OCI-LY7 (cell line): ENCODE measurements around the gene ELP1. TPM values are rescaled to one million over a fixed set of nuclear protein-coding genes. Genes with fewer than 3 reads are reported as not detected.

Experiments used
- BruUV-seq: library from RNA; stranded (reverse); fragments of 400-500 nt; replicated peaks from 2 replicates; lab custom pipeline; 2021; lab: Mats Ljungman, UMichigan
- CTCF ChIA-PET: fragments of 300-600 bp; sonication (Branson Sonifier 250); formaldehyde crosslinking; loops from one replicate; lab custom pipeline; 2022; ENCODE audit warnings: antibody characterized with exemption; ENCODE audit not compliant: unreplicated experiment; lab: Charles Lee
- POLR2A ChIA-PET: fragments of 300-600 bp; sonication (Branson Sonifier 250); formaldehyde crosslinking; loops from one replicate; lab custom pipeline; 2022; ENCODE audit warnings: antibody characterized with exemption; lab: Charles Lee
- DNase-seq: peaks from one replicate; pipeline ENCODE4 v3.0.0-alpha.2; 2015; ENCODE audit warnings: low spot score
- H2AFZ ChIP-seq: fragments of 200-600 bp; sonication (generic), shearing (Covaris generic); 2 replicates; pipeline ENCODE4 v1.6.1; 2014; ENCODE audit warnings: mild to moderate bottlenecking, antibody characterized with exemption, low read length, moderate library complexity
- H3K27ac ChIP-seq: fragments of 200-600 bp; sonication (generic); 2 replicates; pipeline ENCODE4 v1.5.1; 2014; ENCODE audit warnings: mixed run types, low read depth, mild to moderate bottlenecking, moderate library complexity, low read length, inconsistent platforms; ENCODE audit not compliant: poor library complexity, severe bottlenecking
- H3K36me3 ChIP-seq: fragments of 200-600 bp; sonication (generic); 2 replicates; pipeline ENCODE4 v1.6.1; 2014; ENCODE audit warnings: mild to moderate bottlenecking, antibody characterized with exemption, low read length, moderate library complexity, mixed read lengths; ENCODE audit not compliant: insufficient read depth
- H3K4me1 ChIP-seq: fragments of 200-600 bp; sonication (generic); 2 replicates; pipeline ENCODE4 v1.5.1; 2014; ENCODE audit warnings: mild to moderate bottlenecking, low read length; ENCODE audit not compliant: insufficient read depth, poor library complexity, severe bottlenecking
- H3K4me2 ChIP-seq: fragments of 200-600 bp; sonication (generic); 2 replicates; pipeline ENCODE4 v1.6.1; 2014; ENCODE audit warnings: mild to moderate bottlenecking, low read length
- H3K4me3 ChIP-seq: fragments of 200-600 bp; sonication (generic); 2 replicates; pipeline ENCODE4 v1.5.1; 2014; ENCODE audit warnings: mild to moderate bottlenecking, low read depth, low read length; ENCODE audit not compliant: poor library complexity, severe bottlenecking
- H3K79me2 ChIP-seq: fragments of 200-600 bp; sonication (generic); 2 replicates; pipeline ENCODE4 v1.6.1; 2016; ENCODE audit warnings: low read depth, mild to moderate bottlenecking, low read length, moderate library complexity, mixed read lengths; ENCODE audit not compliant: insufficient read depth
- H3K9me2 ChIP-seq: fragments of 200-600 bp; sonication (generic); 2 replicates; pipeline ENCODE4 v1.6.1; 2016; ENCODE audit warnings: mild to moderate bottlenecking, low read length, mixed read lengths; ENCODE audit not compliant: insufficient read depth
- H3K9me3 ChIP-seq: fragments of 200-600 bp; sonication (generic); 2 replicates; pipeline ENCODE4 v1.6.1; 2014; ENCODE audit warnings: mild to moderate bottlenecking, mixed run types, low read length, mixed read lengths
- H4K20me1 ChIP-seq: fragments of 200-600 bp; sonication (generic); 2 replicates; pipeline ENCODE4 v1.6.1; 2014; ENCODE audit warnings: mild to moderate bottlenecking, antibody characterized with exemption, low read length, moderate library complexity, mixed read lengths; ENCODE audit not compliant: insufficient read depth
- CTCF ChIP-seq: fragments of 200-600 bp; sonication (generic); conservative IDR thresholded peaks from 2 replicates; pipeline ENCODE4 v1.5.1; 2014; ENCODE audit warnings: mild to moderate bottlenecking, antibody characterized with exemption, low read length, moderate library complexity, mixed read lengths
- EZH2phosphoT487 ChIP-seq: fragments of 200-600 bp; sonication (generic); IDR thresholded peaks from 2 replicates; pipeline ENCODE4 v1.6.1; 2018; ENCODE audit warnings: low read depth, borderline replicate concordance, mild to moderate bottlenecking, mixed run types, antibody characterized with exemption, low read length, moderate library complexity, mixed read lengths
- intact Hi-C: fragments of 100-400 bp; cut with micrococcal nuclease; formaldehyde crosslinking; loops from one replicate; pipeline ENCODE4 v1.10.0; 2022; ENCODE audit not compliant: unreplicated experiment
- total RNA-seq, 2 experiments: library from RNA; depleted of rRNA in 1 of 2; stranded (reverse); fragments of >200 nt in 1 of 2; shearing (Covaris generic) in 1 of 2; gene quantifications; 2 replicates each; pipeline ENCODE4 v1.2.3, GENCODE V29; 2014 to 2022

ELP1 gene
- total RNA-seq, 2 experiments from 2014 or later = 33.3 to 42.0 TPM

GRCh38 chr9:108837530-108837929, 96.4 kb downstream of the ELP1 start:
- Histone ChIP-seq H3K9me2 (no peaks in the 10 kb centered on the region), H3K4me3 (no peak overlapping the region), H3K79me2 (no peaks in the 10 kb centered on the region), H4K20me1 (no peaks in the 10 kb centered on the region), H2AFZ (no peak overlapping the region), H3K36me3 (no peaks in the 10 kb centered on the region), H3K27ac (no peak overlapping the region), H3K9me3 (no peaks in the 10 kb centered on the region), H3K4me2 (no peak overlapping the region), H3K4me1 (no peaks in the 10 kb centered on the region)
- intact Hi-C loops = no loop called here
- BruUV-seq = no TSS peak
- CTCF ChIA-PET = no interaction called here
- POLR2A ChIA-PET = no interaction called here
- TF ChIP-seq CTCF (no peak), EZH2phosphoT487 (no peak)
- DNase-seq = no peak

GRCh38 chr9:108836781-108837180, 97.1 kb downstream of the ELP1 start:
- ChIA-PET CTCF (no interaction called here), POLR2A (no interaction called here)
- Histone ChIP-seq H2AFZ (no peak overlapping the region), H3K9me3 (no peaks in the 10 kb centered on the region), H3K4me3 (no peak overlapping the region), H3K27ac (no peak overlapping the region), H3K4me2 (no peak overlapping the region), H4K20me1 (no peaks in the 10 kb centered on the region), H3K4me1 (no peaks in the 10 kb centered on the region), H3K36me3 (no peaks in the 10 kb centered on the region), H3K79me2 (no peaks in the 10 kb centered on the region), H3K9me2 (no peaks in the 10 kb centered on the region)
- no peak for DNase-seq
- intact Hi-C loops = no loop called here
- no TSS peak for BruUV-seq
- no peak for TF ChIP-seq EZH2phosphoT487
- TF ChIP-seq CTCF = no peak

- Histone ChIP-seq H3K4me2 (no peak overlapping the region), H3K79me2 (no peaks in the 10 kb centered on the region), H3K4me3 (no peak overlapping the region), H3K9me2 (no peaks in the 10 kb centered on the region), H3K9me3 (no peaks in the 10 kb centered on the region), H3K27ac (no peak overlapping the region), H3K36me3 (no peaks in the 10 kb centered on the region), H2AFZ (no peak overlapping the region), H3K4me1 (no peaks in the 10 kb centered on the region), H4K20me1 (no peaks in the 10 kb centered on the region)
- POLR2A ChIA-PET = interaction anchor here (0.8 to 1.0 kb wide), 2 partner anchors 9 to 765 kb away, joined by 3 read pairs; no protein-coding TSS in a partner anchor
- no TSS peak for BruUV-seq
- DNase-seq = no peak
- TF ChIP-seq EZH2phosphoT487 (no peak), CTCF (no peak)
- intact Hi-C loops = no loop called here
- CTCF ChIA-PET = interaction anchor here (0.6 kb wide), 1 partner anchor 482 kb away, joined by 4 read pairs; no protein-coding TSS in a partner anchor
Observed at GRCh38 chr9:108836319-108836718, 97.6 kb downstream of the ELP1 start.
